ACHN (cell line): ENCODE results near the gene TBX2.
"Not testable (repeated sequence)": the region's sequence is repeated elsewhere in the genome, so short reads cannot be mapped to it uniquely, and the experiment has no call there.

Experiments used
- DNase-seq: peaks from one replicate; pipeline ENCODE4 v3.0.0-alpha.2; 2015
- in situ Hi-C: cut with HindIII; loops from 2 replicates; pipeline ENCODE4 v1.10.0; 2017; ENCODE audit warnings: low sequenced_read_pairs, low pct_ligation_motif_present, low pct_unique_long_range_greater_than_20kb

The TBX2 gene

DNA sequence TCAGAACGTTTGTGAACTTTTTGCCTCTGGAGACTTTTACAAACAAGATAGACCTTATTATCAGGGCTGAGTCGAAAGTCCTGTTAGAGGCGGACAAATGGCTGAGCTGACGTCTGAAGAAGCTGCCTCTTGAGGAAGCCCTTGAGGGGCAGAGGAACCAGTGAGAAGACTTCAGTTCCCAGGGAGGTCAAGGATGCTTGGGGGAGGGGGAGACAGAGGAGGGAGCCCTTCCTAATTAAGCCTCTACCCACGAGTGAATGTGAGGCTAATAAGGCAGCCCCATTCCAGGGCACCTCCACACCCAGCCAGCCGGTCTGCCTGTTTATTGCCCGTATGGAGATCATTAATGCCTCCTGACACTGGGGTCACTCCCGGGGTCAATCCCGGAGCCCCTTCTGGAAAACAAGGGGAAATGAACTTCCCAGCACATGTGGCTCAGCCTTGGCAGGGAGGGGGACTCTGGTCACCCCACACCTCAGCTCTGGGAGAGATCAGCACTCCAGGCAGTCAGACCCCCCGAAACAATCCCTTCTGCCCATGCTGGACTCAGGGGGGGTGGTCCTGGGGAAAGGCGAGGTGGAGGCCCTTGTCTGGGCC is 43.3 kb downstream of the TBX2 start:
- in situ Hi-C loops = no loop called here
- DNase-seq = no peak

DNA sequence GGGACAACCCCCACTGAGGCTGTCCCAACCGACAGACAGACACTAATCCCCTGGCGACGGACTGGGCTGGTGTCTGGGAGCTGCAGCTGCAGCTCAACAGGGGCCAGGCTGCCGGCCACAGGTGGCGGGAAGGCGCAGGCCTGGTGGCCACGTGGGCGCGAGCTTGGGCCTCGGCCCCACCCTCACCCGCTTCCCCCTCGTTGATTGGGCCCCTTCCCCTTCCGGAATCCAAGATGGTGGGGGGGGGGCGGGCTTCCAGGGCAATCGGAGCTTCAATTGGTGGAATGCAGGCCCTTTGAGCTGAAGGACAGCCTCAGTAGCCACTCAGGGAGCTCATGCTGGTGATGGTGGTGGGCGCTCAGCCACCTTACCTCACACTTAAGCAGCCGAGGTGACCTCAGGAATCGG is 43.8 kb downstream of the TBX2 start:
- DNase-seq = no peak
- in situ Hi-C loops = no loop called here

- in situ Hi-C loops = no loop called here
- no peak for DNase-seq
Measured at GRCh38 chr17:61444075-61444474, 44.4 kb downstream of the TBX2 start.

GRCh38 chr17:61444831-61445230 is 45.2 kb downstream of the TBX2 start:
- in situ Hi-C loops = no loop called here
- no peak for DNase-seq

DNA sequence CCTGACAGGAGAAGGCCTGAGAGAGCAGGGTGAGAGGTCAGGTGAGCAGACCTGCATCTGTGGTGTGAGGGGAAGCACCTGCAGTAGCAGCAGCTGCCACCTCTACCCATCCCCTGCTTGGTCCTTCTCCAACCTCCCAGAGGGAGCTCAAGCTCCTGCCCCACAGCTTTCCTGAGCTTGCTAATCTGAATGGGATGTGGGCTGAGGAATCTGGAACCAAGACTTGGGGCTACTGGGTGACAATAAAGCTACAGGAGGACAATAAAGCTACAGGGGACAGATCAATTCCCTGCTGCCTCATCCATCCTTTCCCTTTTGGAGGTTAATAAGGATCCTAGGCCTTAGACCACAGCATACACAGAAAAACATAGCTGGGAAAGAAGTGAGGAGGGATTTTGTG is 47.7 kb downstream of the TBX2 start:
- in situ Hi-C loops = no loop called here
- no peak for DNase-seq

GRCh38 chr17:61448042-61448441 is 48.4 kb downstream of the TBX2 start:
- in situ Hi-C loops = no loop called here
- DNase-seq = no peak

DNA sequence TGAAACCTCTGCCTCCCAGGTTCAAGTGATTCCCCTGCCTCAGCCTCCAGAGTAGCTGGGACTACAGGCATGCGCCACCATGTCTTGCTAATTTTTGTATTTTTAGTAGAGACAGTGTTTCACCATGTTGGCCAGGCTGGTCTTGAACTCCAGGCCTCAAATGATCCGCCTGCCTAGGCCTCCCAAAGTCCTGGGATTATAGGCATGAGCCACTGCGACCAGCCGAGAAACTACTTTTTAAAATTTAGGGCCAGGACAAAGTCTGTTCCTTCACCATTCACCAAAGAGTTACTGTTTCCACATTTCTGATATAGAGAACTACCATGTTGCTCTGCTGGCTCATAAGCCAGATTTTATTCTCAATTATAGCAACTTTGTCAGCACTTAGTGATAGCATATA is 49.5 kb downstream of the TBX2 start:
- DNase-seq, in situ Hi-C loops: not testable (repeated sequence)

DNA sequence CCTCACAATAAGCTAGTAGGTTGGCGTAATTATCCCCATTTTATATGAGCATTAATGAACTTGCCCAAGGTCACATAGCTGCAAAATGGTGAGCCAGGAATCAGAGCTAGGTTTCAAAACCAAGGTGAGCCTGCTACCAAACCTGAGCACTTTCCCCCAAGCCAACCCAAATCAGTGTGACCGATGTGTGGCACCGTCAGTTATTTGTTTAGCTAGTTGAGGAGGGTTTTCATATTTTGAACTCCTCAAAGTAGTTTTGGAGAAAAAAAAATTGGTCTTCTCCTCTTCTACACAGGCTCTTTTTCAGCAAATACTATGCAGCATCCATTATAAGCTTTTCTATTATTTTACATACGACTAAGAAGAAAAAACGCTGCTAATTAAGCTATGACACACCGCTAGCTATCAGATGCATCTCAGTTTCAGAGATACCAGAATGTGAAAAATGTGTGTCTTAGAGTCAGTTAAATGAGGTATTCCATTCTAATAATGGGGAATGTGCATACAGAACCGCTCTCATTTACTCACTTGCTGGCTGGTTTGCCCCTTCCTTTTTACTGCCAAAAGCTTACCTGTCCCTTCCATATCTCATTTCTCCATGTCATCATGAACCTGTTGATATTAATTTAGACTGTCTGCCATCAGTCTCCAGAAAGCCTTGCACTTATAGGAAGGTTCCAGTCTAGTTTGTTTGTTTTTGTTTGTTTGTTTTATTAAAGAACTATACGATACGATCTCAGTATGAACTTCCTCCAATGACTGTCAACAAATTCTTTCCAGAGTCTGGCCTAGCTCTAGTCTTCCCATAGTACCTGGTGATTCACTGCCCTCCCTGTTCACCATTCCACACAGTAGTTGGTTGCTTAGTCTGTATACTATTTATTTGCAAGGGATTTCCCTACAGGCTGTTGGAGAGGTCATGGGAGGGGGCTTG is 50.3 kb downstream of the TBX2 start:
- DNase-seq = no peak
- in situ Hi-C loops = no loop called here

DNA sequence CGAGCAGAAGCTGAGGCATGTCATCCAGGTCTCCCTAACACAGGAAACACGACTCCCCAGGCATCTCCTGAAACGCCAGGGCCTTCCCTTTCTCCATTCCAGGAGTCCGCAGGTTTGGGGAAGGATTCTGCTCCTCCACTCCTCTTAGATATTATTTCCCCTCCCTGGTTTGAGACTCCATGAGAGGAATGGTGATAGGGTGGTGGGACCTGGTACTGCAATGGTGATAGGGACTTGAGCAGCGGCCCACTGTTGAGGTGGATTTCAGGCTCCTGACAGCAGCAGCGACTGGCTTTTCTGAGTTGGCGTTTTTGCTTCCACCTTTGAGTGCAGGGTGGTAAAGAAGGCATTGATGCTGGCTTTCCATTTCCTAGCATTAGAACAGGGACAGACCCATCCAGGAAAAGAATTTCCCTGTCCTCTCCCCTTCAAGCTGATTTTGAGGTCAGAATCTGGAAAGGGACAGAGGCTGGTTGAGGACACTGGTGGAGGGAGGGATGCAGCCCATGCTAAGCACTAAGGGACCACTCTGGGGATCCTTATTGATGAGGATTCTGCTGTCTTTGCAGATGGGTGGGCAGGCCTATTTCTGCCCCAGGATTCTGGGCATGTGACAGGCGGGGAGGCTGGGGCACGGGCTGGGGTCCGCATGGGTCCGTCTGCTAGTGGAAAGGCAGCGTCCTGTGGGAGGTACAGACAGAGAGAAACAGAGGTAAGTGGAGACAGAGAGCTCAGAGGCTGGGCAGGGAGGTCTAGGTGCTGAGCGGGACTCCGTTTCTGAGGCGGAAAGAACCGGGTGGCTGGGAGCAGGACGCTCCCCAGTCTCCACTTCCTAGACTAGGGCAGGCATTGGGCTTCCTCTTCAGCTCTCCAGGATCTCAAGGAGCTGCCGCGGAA is 51.2 kb downstream of the TBX2 start:
- DNase-seq = no peak
- in situ Hi-C loops = no loop called here

DNA sequence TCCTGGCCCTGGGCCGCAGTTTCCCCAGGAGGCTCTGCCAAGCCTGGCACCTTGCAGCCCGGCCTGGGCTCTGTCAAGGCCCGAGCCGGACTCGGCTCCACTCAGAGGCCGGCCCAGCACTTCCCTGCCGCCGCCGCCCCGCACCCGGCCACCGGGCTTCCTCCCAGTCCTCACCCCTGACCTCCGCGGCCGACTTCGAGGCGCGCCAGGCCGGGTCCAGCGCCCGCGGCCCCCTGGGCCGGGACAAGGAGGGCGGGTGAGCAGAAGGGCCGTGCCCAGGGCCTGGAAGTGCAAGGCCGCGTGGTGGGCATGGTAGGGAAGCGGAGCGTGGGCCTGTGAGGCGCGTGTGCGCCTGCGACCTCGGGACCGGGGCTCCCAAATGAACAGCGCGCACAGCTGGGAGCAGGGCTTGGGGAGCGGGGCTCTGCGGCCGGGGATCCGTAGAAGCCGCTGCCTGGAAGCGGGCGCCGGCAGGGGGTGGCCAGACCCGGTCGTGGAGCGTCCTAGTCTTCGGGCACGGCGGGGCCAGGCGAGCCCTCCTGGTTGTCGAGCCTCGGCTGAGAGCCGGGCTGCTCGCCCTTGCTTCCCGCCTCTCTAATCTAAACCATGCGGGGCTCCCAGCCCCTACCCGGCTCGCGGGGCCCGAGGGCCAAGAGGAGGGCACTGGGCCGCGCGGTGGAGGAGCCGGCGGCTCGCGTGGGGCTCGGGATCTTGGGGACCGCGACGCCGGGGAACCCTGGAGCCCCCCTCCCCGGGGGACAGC is 52.1 kb downstream of the TBX2 start:
- in situ Hi-C loops = no loop called here

DNA sequence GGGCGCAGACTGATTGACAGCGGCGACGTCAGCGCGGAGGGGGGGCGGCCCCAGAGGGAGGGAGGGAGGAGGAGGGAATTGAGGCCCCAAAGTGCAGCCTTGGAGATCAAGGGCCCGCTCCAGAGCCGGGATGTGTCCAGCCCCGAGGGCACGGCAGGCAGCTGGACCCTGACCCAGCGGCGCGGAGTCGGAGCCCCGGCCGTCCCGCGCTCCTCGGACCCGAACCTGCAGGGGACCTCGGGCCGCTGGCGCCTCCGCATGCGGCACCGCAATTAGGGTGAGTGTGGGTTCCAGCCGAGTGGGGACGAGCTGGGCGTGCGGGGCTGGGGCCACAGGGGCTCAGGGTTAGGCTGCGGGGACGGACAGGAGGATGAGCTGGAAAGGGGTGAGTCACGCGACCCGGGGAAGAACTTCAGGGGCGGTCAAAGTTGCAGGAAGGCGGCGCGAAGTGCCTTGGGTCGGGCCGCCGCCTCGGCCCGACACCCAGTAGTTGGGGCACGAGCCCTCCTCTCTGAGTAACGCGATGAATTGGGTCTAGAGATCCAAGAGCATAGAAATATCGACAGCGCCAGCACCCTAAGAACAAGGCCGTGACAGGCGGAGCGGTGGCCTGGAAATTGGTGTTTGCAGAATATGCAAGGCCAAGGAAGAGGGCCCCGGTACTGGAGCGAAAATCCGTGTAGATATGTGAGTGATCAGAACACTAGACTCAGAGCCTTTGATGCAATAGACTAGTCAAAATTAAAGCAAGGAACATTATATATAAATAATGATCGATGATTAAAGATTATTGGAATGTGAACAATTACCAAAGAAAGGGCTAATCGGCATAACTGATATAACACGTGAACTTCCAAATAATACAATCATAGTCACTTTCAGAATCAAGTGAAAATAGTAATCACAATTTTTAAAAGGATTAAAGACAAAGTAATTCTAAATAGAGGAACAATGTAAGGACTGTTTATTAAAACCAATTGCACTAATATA is 53.0 kb downstream of the TBX2 start, which contains the start of gene TBX4:
Gene TBX4, plus strand, starts transcription at position 122 of the 990 bp plus-strand sequence. CDS start 4,069 bp downstream, outside the sequence.
- in situ Hi-C loops = no loop called here

More for the DNA sequence above, 52.1 kb downstream of the TBX2 start:
- no peak for DNase-seq

GRCh38 chr17:61453566-61454380 is 54.1 kb downstream of the TBX2 start:
- in situ Hi-C loops = no loop called here
- no peak for DNase-seq

More for the DNA sequence above, 53.0 kb downstream of the TBX2 start, which contains the start of gene TBX4:
- DNase-seq = peak; percentile 7

DNA sequence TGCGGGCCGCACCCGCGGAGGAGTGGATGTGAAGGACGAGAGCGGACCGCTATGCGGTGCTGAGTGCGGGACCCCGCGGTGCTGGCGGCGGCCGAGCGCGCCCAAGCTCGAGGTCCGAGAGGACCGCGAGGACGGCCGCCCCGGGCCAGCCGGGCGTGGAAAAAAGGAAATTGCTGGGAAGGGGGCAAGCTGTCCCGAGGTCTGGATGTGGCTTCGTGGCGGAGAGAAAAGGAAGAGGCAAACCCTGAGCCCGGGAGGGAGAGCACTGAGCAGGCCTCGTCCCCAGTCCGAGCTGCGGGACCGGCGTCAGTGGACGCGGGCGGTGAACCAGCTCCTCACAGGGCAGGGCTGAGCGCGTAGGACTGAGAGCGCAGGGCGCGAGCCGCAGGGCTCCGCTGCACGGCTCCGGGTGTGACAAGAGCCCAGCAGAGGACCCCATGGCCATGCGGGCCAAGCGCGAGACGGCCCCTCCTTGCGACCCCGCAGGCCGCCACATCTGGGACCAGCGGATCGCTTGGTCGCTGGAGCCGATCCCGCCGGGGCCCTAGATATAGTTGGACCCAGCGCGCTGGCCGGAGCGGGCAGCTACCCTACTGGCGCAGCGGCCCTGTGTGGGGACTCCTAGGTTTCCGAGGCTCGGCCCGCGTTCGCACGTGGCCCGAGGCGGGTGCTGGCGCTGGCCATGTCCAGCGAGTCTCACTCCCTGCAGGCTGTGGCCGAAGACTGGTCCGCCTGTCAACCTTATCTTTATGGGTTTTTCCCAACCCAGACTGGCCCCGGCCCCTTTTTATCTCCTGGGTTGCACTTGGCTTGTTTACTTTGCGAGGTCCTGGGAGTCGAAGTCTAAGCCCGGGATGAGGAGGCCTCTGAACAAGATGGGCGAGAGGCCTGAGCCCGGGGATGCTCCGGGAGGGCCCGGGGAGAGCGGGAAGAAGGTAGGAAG is 55.0 kb downstream of the TBX2 start:
- in situ Hi-C loops = no loop called here
- no peak for DNase-seq

DNA sequence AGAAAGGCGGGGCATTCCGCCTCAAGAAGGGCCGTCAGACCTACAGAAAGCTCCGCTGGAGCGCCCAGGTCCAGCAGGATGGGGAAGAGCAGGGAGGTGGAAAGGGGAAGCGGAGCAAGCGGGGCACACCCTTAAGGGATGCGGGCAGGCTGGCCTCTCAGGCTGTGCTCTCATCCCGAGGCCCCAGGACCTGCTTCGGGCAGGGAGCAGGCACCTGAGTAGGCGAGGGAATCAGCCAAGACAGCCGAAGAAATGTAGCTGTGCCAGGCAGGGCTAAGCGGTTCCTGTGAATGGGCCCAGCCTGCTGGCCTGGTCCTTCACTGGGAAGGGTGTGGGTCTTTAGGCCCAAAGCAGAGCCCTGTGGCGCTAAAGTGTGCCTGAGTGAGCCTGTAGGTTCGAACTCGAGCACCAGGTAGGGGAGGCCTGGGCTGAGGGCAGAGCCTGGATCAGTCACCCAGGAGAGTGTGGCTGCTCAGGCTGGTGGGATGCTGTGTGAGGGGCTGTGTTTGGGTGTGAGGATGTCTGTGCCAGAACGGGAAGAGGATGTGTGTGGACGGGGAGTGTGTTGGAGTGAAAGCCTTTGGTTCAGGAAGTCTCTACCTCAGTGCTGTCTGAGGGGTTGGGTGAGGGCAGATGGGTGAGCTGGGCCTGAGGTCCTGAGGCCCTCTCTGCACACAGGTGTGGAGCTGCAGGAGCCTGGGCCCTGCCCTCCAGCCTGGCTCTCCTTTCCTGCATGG is 55.8 kb downstream of the TBX2 start:
- in situ Hi-C loops = no loop called here
- no peak for DNase-seq
